Hematopoietic multipotent progenitor cell (in vitro differentiated cells): ENCODE data around the gene PGM3. TPM values are rescaled to one million over a fixed set of nuclear protein-coding genes. Genes with fewer than 3 reads are reported as not detected.

Experiments
- DNase-seq, 3 donors: peaks; one replicate each; pipeline ENCODE4 v3.0.0-alpha.2; 2011 to 2015; ENCODE audit warnings: low read depth in 2 of 3, low spot score in 2 of 3
- total RNA-seq: library from RNA; depleted of rRNA; stranded (reverse); fragments of >200 nt; gene quantifications from one replicate; pipeline ENCODE4 v1.2.3, GENCODE V29; 2012

Gene PGM3
- total RNA-seq, 1 donor = 8.1 TPM

- no peak for DNase-seq
These were observed 8.0 kb downstream of the PGM3 start for GRCh38 chr6:83185096-83185495.

- DNase-seq = no peak
These were observed 9.8 kb downstream of the PGM3 start for GRCh38 chr6:83183082-83183828.

DNA sequence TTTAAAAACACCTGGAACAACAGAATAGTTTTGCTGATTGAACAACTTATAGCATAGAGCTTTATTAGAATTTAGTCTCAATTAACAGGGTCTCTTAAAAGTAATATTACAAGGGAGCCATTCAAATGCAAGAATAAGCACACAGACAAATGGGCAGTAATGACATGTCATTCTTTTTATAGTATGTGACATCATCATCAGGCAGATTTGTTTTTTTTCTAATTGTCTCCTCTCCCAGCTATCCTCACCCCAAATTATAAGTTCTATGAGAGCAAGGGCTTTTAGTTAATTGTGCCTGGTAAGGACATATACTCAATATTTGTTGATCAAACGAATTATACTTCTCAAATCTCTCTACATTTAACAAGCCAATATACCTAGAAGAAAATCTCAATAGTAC is 11.0 kb downstream of the PGM3 start:
- DNase-seq = no peak

DNA sequence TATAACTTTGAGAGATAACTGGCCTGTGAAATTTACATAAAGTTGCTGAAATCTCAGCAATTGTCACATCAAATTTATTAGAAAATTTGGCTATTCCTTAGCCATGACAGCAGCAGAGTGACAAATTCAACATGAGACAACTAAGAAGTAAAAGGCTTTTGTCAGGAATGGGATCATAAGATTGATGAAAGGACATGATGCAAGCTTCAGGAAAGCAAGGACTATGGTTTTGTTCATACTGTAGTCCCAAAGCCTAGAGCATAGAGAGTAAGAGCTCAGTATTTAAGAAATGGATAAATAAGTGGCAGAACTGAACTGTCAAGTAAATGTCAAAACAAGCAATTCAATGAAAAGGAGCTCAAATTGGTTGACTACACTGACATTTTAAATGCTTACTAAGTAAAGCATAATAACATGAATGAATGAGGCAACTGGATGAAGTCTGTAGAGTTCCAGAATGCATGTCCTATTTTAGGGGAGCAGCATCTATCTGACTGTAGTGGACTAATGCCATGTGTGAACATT is 12.6 kb downstream of the PGM3 start:
- DNase-seq = no peak

- no peak for DNase-seq
These were observed 16.8 kb downstream of the PGM3 start for GRCh38 chr6:83176246-83176645.

- no peak for DNase-seq
These were observed 23.6 kb downstream of the PGM3 start for GRCh38 chr6:83169511-83169910.

DNA sequence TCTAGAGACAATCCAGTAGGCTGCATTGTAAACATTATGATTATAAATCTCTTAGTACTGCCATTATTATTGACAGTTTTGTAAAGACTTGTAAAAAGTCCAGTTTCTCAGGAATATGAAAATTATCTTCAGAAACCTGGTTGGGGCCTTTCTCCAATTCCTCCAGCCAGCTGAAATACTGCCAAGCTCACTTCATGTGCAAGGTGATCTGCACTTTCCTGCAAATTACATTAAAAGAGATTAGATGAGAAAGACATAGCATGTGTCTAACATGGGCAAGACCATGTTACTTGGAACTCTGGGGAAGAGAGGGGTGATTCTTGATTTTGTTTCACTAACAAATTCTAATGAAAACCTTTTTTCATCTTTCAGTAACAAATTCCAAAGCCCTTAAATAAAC is 24.0 kb downstream of the PGM3 start:
- DNase-seq = no peak

DNA sequence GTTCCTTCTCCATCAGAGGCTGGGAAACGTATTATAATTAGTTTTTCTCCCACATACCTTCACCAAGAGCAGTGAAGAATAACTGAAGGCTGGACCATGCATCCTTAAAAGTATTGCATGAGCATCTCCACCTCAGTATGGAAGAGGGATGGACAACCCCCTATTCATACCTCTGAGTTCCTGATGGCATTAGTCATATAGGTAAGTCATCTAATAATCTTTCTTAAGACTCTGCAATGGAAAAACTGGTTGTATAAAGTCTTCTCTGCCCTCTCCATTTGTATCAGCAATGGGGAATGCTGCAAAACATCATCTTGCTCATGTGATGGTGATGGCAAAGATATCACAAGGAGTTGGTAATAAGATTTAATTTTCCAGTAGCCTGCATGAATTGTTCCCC is 24.5 kb downstream of the PGM3 start:
- DNase-seq = no peak

DNA sequence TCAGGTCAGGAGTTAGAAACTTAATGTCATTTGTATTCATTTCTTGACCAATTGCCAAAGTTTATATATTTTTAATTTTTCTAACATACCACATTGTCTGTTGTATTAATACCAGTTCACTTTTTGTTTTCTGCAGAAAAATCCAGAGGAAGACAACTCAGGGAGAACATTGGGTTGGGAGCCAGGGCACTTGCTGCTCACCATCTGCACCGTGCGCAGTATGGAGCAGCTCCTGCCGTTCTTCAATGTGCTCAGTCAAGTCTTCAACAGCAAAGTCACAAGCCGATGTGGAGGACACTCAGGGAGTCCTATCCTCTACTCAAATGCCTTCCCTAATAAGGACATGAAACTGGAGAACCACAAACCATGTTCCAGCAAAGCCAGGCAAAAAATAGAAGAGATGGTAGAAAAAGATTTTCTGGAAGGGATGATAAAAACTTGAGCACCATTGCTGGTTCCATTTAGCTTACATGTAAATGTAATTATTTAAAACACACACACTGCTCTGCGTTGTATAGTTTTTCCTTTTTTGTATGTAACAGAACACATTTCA is 25.3 kb downstream of the PGM3 start:
- no peak for DNase-seq

- no peak for DNase-seq
These were observed 32.9 kb downstream of the PGM3 start for GRCh38 chr6:83160167-83160566.

- no peak for DNase-seq
These were observed 37.3 kb downstream of the PGM3 start for GRCh38 chr6:83155794-83156193.

- no peak for DNase-seq
These were observed 39.1 kb downstream of the PGM3 start for GRCh38 chr6:83153883-83154521.

GRCh38 chr6:83152913-83153312 is 40.2 kb downstream of the PGM3 start:
- DNase-seq = no peak

DNA sequence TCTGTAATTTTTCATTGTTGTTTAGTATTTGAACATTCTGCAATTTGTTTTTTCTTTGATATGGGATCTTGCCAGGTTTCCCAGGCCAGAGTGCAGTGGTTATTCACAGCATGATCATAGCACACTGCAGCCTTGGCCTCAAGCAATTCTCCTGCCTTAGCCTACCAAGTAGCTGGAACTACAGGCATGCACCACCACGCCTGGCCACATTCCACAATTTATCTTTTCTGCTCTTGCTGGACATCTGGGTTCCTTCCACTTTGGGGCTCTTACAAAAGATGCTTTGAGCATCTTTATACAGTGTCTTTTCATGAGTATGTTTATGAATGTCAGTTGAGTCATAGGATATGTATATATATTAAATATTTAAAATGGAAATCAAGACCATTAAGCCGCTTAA is 42.0 kb downstream of the PGM3 start:
- no peak for DNase-seq

GRCh38 chr6:83138758-83139157 is 54.3 kb downstream of the PGM3 start:
- no peak for DNase-seq

GRCh38 chr6:83138118-83138722 is 54.8 kb downstream of the PGM3 start:
- DNase-seq = no peak

DNA sequence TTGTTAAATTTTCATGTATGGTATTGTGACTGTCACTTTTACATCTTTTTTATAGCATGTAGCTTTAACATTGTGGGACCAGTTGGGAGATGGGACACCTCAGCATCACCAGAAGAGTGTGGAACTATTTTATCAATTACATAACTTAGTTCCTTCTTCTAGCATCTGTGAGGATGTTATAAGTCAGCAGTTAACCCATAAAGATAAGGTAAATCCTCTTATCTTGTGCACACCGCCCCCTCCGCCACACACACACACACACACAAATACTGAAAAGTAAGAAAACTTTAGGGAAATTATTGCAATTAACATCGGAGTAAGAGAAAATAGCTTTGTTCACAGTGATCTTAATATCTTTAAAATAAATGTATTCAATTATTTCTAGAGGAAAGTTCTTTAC is 60.9 kb downstream of the PGM3 start:
- DNase-seq = no peak

DNA sequence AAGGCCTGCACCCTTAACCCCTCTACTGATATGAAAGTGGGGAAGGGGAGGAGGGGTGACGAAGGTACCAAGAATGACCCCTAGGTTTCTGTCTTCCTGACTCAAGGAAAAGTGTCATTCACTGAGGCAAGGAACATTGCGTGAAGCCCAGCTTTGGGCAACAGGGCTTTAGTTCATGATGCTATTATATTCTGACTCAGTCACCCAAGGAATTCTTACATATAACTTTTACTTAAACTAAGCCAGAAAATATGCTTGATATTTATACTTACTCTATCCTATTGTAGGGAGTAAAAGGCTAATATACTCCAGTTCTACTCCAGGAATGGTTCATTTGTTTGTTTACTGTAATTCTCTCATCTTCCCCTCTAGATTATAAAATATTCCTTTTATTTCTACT is 65.1 kb downstream of the PGM3 start:
- no peak for DNase-seq

DNA sequence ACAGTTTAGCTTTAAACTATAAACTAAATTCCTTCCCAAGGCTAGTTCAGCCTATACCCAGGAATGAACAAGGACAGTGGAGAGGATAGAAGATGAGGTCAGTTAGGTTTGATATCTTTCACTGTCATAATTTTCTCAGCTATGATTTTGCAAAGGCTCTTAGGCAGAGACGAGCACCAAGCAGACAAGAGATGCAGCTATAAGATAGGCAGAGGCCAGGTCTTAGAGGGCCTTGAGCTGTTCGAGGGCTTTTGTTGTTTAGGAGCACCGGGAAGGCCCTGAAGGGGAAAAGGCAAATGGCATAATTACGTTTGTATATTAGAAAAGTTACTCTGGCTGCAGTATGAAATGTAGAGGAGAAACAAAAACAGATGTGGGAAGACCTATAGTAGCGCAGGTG is 65.8 kb downstream of the PGM3 start:
- no peak for DNase-seq

GRCh38 chr6:83126807-83127206 is 66.3 kb downstream of the PGM3 start:
- DNase-seq = no peak

DNA sequence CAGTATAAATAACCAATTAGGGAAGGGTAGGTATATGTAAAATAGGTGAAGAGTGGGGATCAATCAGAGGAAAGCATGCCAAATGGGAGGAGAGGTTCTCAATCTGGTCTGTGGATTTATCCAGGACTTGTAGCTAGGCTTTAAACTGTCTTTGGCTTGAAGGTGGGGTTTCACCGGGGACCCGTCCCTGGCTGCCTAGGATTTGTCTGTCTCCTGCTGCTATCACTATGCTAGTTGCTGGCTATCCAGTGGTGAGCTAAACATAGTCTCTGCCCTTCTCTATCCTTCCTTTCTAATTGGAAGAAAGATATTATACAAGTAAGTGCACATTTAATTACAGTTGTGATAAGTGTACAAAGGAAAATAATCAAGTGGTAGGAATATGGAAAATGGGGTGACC is 66.8 kb downstream of the PGM3 start:
- DNase-seq = no peak

DNA sequence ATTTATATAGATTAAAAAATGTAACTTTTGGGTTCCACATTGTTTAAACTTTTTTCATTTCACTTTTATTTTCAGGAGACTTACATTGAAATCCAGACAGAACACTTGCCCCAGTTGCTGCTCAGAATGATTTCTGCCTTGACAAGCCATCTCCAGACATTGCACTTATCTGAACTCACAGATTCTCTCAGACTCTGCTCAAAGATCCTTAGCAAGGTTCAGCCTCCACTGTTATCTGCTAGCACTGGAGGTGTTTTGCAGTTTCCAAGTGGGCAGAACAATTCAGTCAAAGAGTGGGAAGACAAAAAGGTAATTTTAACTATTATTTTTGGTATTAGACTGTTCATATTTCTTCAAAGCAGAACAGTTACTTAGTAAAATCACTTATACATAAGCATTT is 67.6 kb downstream of the PGM3 start:
- DNase-seq = no peak
